ENCODE measurements around the gene PRKCE.

PRKCE gene

GRCh38 chr2:46229134-46230063 lies 577.9 kb downstream of the PRKCE start:
- DNase-seq (ENCODE audit: low spot score) = no peak

GRCh38 chr2:46230115-46230571 lies 578.7 kb downstream of the PRKCE start:
- DNase-seq (ENCODE audit: low spot score) = no peak

- DNase-seq (ENCODE audit: low spot score) = no peak
Measured at GRCh38 chr2:46230677-46231425, 579.4 kb downstream of the PRKCE start.

- no peak for DNase-seq (ENCODE audit: low spot score)
Measured at GRCh38 chr2:46231721-46232120, 580.2 kb downstream of the PRKCE start.

GRCh38 chr2:46232860-46233259 lies 581.4 kb downstream of the PRKCE start:
- DNase-seq (ENCODE audit: low spot score) = peak; percentile 12

- no peak for DNase-seq (ENCODE audit: low spot score)
Measured at GRCh38 chr2:46236006-46236875, 584.8 kb downstream of the PRKCE start.

- no peak for DNase-seq (ENCODE audit: low spot score)
Measured at GRCh38 chr2:46236876-46237859, 585.7 kb downstream of the PRKCE start.

Measured in AG08395 (cell line).